Trophoblast cell (in vitro differentiated cells and primary cell): ENCODE measurements around the gene CCDC9.

Experiments
- DNase-seq, 2 donors: peaks; one replicate each; pipeline ENCODE4 v3.0.0-alpha.2; 2016
- H2AFZ ChIP-seq: 2 replicates; pipeline ENCODE4 v1.6.1; 2013; ENCODE audit warnings: low read length, moderate library complexity, mild to moderate bottlenecking; ENCODE audit not compliant: insufficient read depth, poor library complexity
- H2AK5ac ChIP-seq: 2 replicates; pipeline ENCODE4 v1.6.1; 2013; ENCODE audit warnings: mild to moderate bottlenecking, low read length
- H2BK120ac ChIP-seq: 2 replicates; pipeline ENCODE4 v1.6.1; 2013; ENCODE audit warnings: low read length, mild to moderate bottlenecking, moderate library complexity; ENCODE audit not compliant: insufficient read depth, poor library complexity
- H2BK12ac ChIP-seq: 2 replicates; pipeline ENCODE4 v1.6.1; 2013; ENCODE audit warnings: mild to moderate bottlenecking, low read length, moderate library complexity
- H2BK5ac ChIP-seq: 2 replicates; pipeline ENCODE4 v1.6.1; 2013; ENCODE audit warnings: low read length, low read depth, moderate library complexity, mild to moderate bottlenecking; ENCODE audit not compliant: poor library complexity
- H3K14ac ChIP-seq: 2 replicates; pipeline ENCODE4 v1.6.1; 2013; ENCODE audit warnings: mild to moderate bottlenecking, low read length
- H3K18ac ChIP-seq: 2 replicates; pipeline ENCODE4 v1.6.1; 2013; ENCODE audit warnings: mild to moderate bottlenecking, low read length
- H3K23ac ChIP-seq: 2 replicates; pipeline ENCODE4 v1.6.1; 2013; ENCODE audit warnings: low read length
- H3K27ac ChIP-seq: 2 replicates; pipeline ENCODE4 v1.5.1; 2013; ENCODE audit warnings: low read depth, mild to moderate bottlenecking, inconsistent platforms, low read length, moderate library complexity
- H3K27me3 ChIP-seq: 2 replicates; pipeline ENCODE4 v1.6.1; 2013; ENCODE audit warnings: inconsistent platforms, mild to moderate bottlenecking, low read length, moderate library complexity; ENCODE audit not compliant: insufficient read depth
- H3K36me3 ChIP-seq, 2 experiments: 1 replicate in 1 of 2; 2 replicates in 1 of 2; pipeline ENCODE4 v1.6.1; 2013; ENCODE audit warnings: low read length in 2 of 2, mild to moderate bottlenecking in 2 of 2, moderate library complexity in 1 of 2; ENCODE audit not compliant: insufficient read depth in 2 of 2, control insufficient read depth in 1 of 2
- H3K4ac ChIP-seq: 2 replicates; pipeline ENCODE4 v1.6.1; 2013; ENCODE audit warnings: low read depth, mild to moderate bottlenecking, low read length, moderate library complexity
- H3K4me1 ChIP-seq, 2 experiments: 1 replicate in 1 of 2; 2 replicates in 1 of 2; pipeline ENCODE4 v1.6.1; 2013; ENCODE audit warnings: low read length in 2 of 2, mild to moderate bottlenecking in 2 of 2, moderate library complexity in 1 of 2; ENCODE audit not compliant: insufficient read depth in 2 of 2, control insufficient read depth in 1 of 2
- H3K4me2 ChIP-seq: 2 replicates; pipeline ENCODE4 v1.6.1; 2013; ENCODE audit warnings: inconsistent platforms, mild to moderate bottlenecking, low read length, moderate library complexity
- H3K4me3 ChIP-seq: 2 replicates; pipeline ENCODE4 v1.5.1; 2013; ENCODE audit warnings: mild to moderate bottlenecking, low read depth, low read length, inconsistent platforms
- H3K79me1 ChIP-seq: one replicate; pipeline ENCODE4 v1.6.1; 2013; ENCODE audit warnings: low read length
- H3K79me2 ChIP-seq: 2 replicates; pipeline ENCODE4 v1.6.1; 2013; ENCODE audit warnings: low read length, mild to moderate bottlenecking; ENCODE audit not compliant: control insufficient read depth, insufficient read depth, poor library complexity
- H3K9ac ChIP-seq: 2 replicates; pipeline ENCODE4 v1.6.1; 2013; ENCODE audit warnings: mild to moderate bottlenecking, low read length
- H3K9me3 ChIP-seq: 2 replicates; pipeline ENCODE4 v1.6.1; 2013; ENCODE audit warnings: low read depth, mild to moderate bottlenecking, control low read depth, inconsistent platforms, low read length; ENCODE audit not compliant: insufficient read depth
- H4K12ac ChIP-seq: 2 replicates; pipeline ENCODE4 v1.6.1; 2013; ENCODE audit warnings: low read depth, mild to moderate bottlenecking, low read length, moderate library complexity
- H4K8ac ChIP-seq: 2 replicates; pipeline ENCODE4 v1.6.1; 2013; ENCODE audit warnings: low read depth, mild to moderate bottlenecking, low read length, moderate library complexity
- H4K91ac ChIP-seq: one replicate; pipeline ENCODE4 v1.6.1; 2013; ENCODE audit warnings: low read depth, mild to moderate bottlenecking, low read length, moderate library complexity
- WGBS: extraction: QIAGEN DNeasy Blood & Tissue Kit; methylation state at CpG from one replicate; pipeline ENCODE4 v1.1.7; 2013; ENCODE audit warnings: missing lambda C conversion rate; ENCODE audit not compliant: insufficient read length, insufficient coverage; ENCODE audit errors: extremely low coverage; 5-methylcytosine and 5-hydroxymethylcytosine counted together

CCDC9 gene

DNA sequence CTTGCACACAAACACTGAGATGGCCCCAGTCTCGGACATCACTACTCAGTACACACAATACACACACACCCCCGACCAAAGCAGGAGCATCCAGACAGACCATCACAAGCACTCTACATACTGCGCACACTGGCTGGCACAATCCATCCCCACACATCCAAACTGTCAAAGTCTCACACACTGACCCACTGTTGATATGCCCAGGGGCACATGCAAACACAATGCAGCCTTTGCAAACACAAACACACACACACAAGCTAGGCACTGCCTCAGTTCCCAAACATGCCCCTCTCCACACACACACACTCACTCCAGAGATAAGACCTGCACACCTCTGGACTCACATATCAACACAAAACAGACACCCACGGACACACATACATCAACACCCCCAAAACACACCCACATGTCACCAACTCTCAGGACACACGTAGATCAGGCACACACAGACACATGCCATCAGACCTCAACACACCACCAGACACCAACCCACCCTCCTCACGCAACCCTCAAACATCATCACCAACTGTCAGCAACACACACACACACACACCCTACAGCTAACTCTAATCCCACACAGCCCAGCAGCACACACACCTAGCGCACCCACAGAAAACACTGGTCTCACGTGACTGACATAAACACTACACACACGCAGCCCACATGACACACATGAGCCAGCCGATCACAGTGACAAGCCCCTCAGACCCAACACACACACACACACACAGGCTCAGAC lies 27.2 kb upstream of the CCDC9 start:
- Histone ChIP-seq H3K27me3 (no peaks in the 10 kb centered on the region), H4K91ac (peak overlapping the region; percentile 96), H3K14ac (peak overlapping the region; percentile 94), H3K23ac (peak overlapping the region; percentile 12), H2AFZ (peak overlapping the region; percentile 27), H3K4me2 (peak overlapping the region; percentile 85), H3K4me1 (peaks cover 29 to 46% of the 10 kb centered on the region in 2 experiments), H2BK5ac (peak overlapping the region; percentile 95), H3K27ac (peak overlapping the region; percentile 98), H2BK12ac (peak overlapping the region; percentile 64), H3K36me3 (peaks cover 0 to 4% of the 10 kb centered on the region in 2 experiments), H2AK5ac (peak overlapping the region; percentile 31), H3K79me1 (peaks cover 51% of the 10 kb centered on the region), H3K18ac (peak overlapping the region; percentile 96), H3K9me3 (no peaks in the 10 kb centered on the region), H2BK120ac (peak overlapping the region; percentile 84), H4K12ac (no peak overlapping the region), H4K8ac (no peak overlapping the region), H3K9ac (peak overlapping the region; percentile 50), H3K4me3 (peak overlapping the region; percentile 98), H3K79me2 (peaks cover 23% of the 10 kb centered on the region), H3K4ac (peak overlapping the region; percentile 8)
- no peak for DNase-seq
- WGBS, result 100% methylated on average over 1 of the region's 10 CpGs

DNA sequence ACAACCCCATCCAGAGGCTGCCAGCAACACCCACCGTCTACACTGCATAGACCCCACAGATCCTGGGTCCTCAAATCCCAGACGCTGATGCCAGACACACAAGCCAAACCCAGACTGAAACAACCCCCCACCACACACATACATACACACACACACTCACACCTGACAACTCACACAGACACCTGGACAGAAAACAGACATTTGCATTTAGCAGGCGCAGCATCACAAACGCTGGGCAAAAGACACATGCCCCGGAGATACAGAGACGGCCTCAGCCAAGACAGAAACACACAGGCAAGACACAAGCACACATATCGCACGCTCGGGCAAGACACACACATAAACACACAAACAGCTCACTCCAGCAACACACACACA lies 26.7 kb upstream of the CCDC9 start:
- H3K4me1 ChIP-seq, result peaks cover 29 to 46% of the 10 kb centered on the region in 2 experiments
- H3K23ac ChIP-seq, result peak overlapping the region; percentile 90
- H2BK12ac ChIP-seq, result peak overlapping the region; percentile 66
- H3K18ac ChIP-seq, result peak overlapping the region; percentile 96
- peak overlapping the region; percentile 54 for H2BK5ac ChIP-seq
- H4K8ac ChIP-seq, result peak overlapping the region; percentile 36
- H3K27me3 ChIP-seq, result no peaks in the 10 kb centered on the region
- peak overlapping the region; percentile 79 for H4K91ac ChIP-seq
- peak overlapping the region; percentile 77 for H3K4ac ChIP-seq
- peaks cover 23% of the 10 kb centered on the region for H3K79me2 ChIP-seq
- peak overlapping the region; percentile 74 for H3K14ac ChIP-seq
- peak overlapping the region; percentile 50 for H2BK120ac ChIP-seq
- H3K27ac ChIP-seq, result peak overlapping the region; percentile 24
- peak overlapping the region; percentile 23 for H2AFZ ChIP-seq
- peak overlapping the region; percentile 89 for H3K9ac ChIP-seq
- H3K4me3 ChIP-seq, result peak overlapping the region; percentile 98
- DNase-seq, result peak in 1 of 2 donors; percentile 28
- peaks cover 0 to 4% of the 10 kb centered on the region in 2 experiments for H3K36me3 ChIP-seq
- H3K4me2 ChIP-seq, result peak overlapping the region; percentile 85
- H3K9me3 ChIP-seq, result no peaks in the 10 kb centered on the region
- H4K12ac ChIP-seq, result peak overlapping the region; percentile 81
- H2AK5ac ChIP-seq, result peak overlapping the region; percentile 76
- H3K79me1 ChIP-seq, result peaks cover 51% of the 10 kb centered on the region
- no CpG with 5 or more reads among the region's 9 CpGs for WGBS

DNA sequence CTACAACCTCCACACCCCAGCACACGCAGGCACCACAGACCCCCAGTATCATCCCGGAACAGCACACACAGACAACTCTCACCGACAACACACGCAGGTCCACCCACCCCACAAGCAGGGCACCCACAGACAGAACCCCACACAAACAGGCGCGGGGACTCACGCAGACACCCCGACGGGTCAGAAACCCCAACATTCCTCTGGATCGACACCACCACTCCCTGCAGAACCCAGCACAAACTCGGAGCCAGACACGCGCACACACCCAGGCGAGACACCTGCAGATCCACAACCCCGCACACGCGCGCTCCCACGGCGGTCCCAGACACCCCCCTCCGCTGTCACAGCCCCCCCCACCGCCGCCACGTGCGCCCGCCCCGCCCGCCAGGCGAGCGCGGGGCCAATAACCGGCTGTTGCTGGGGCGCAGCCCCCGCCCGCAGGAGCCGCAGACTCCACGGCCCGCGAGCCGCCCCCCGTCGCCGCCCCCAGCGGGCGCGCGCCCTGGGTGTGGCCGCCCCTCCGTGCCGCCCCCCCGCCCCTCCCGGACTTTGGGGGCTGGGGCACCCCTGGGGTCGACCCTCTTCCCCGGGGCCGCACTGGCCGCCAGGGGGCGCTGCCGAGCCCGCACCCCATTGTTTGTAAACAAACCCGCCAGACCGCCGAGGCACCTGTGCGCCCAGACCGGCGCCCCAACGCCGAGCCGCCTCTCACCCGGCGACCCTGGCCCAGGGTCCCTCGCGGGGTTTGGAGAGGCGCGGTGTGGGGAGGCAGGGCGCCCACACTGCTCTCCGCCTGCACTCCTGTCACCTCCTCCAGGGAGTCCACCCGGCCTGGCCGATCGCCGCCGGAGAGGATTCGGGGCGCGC lies 26.0 kb upstream of the CCDC9 start:
- H3K18ac ChIP-seq, result peak overlapping the region; percentile 88
- H2BK5ac ChIP-seq, result peak overlapping the region; percentile 64
- peak overlapping the region; percentile 79 for H4K91ac ChIP-seq
- H3K27ac ChIP-seq, result peak overlapping the region; percentile 29
- H3K4me3 ChIP-seq, result peak overlapping the region; percentile 98
- H3K36me3 ChIP-seq, result peaks cover 0 to 2% of the 10 kb centered on the region in 2 experiments
- DNase-seq, result no peak
- peak overlapping the region; percentile 90 for H3K23ac ChIP-seq
- peak overlapping the region; percentile 23 for H2AFZ ChIP-seq
- H3K4me2 ChIP-seq, result peak overlapping the region; percentile 85
- peak overlapping the region; percentile 75 for H3K14ac ChIP-seq
- H3K79me2 ChIP-seq, result peaks cover 23% of the 10 kb centered on the region
- H3K9me3 ChIP-seq, result no peaks in the 10 kb centered on the region
- peaks cover 51% of the 10 kb centered on the region for H3K79me1 ChIP-seq
- peak overlapping the region; percentile 81 for H4K12ac ChIP-seq
- no peaks in the 10 kb centered on the region for H3K27me3 ChIP-seq
- peak overlapping the region; percentile 89 for H3K9ac ChIP-seq
- WGBS, result no CpG with 5 or more reads among the region's 84 CpGs
- H2BK12ac ChIP-seq, result peak overlapping the region; percentile 66
- peak overlapping the region; percentile 83 for H3K4ac ChIP-seq
- H4K8ac ChIP-seq, result peak overlapping the region; percentile 36
- peak overlapping the region; percentile 81 for H2AK5ac ChIP-seq
- H2BK120ac ChIP-seq, result peak overlapping the region; percentile 50
- H3K4me1 ChIP-seq, result peaks cover 29 to 46% of the 10 kb centered on the region in 2 experiments

DNA sequence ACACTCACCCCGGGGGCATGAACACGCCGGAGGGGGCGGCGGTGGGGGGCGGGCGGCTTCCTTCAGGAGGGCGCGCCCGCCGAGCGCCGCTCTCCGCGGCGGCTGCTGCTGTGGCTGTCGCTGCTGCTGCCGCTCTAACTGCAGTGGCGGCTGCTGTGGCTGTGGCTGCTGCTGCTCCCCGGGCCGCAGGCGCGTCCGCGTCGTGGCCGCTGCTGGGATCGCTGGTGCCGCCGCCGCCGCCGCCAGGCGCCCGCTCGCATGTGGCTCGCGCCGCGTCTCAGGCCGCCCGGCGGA lies 25.5 kb upstream of the CCDC9 start, which contains the start of gene BBC3:
TSS of gene BBC3 (minus strand) at position 279 of the 294 bp plus-strand sequence. CDS start 2,768 bp downstream, outside the sequence.
- H3K18ac ChIP-seq, result peak within 1 kb of the TSS; percentile 88
- H3K4me2 ChIP-seq, result peak within 1 kb of the TSS; percentile 85
- H2BK120ac ChIP-seq, result peak within 1 kb of the TSS; percentile 98
- peak within 1 kb of the TSS; percentile 74 for H2BK12ac ChIP-seq
- peak within 1 kb of the TSS; percentile 46 for H2AFZ ChIP-seq
- peak within 1 kb of the TSS; percentile 92 for H3K14ac ChIP-seq
- H3K9me3 ChIP-seq, result no peaks in the 10 kb centered on the region
- H3K9ac ChIP-seq, result peak within 1 kb of the TSS; percentile 89
- peak within 1 kb of the TSS; percentile 89 for H3K27ac ChIP-seq
- H4K91ac ChIP-seq, result peak within 1 kb of the TSS; percentile 91
- H2BK5ac ChIP-seq, result peak within 1 kb of the TSS; percentile 75
- peak within 1 kb of the TSS; percentile 81 for H4K12ac ChIP-seq
- no peaks in the 10 kb centered on the region for H3K27me3 ChIP-seq
- H3K79me2 ChIP-seq, result peaks cover 23% of the 10 kb centered on the region
- H2AK5ac ChIP-seq, result peak within 1 kb of the TSS; percentile 97
- no peaks in the 10 kb centered on the region for H3K36me3 ChIP-seq
- H4K8ac ChIP-seq, result peak within 1 kb of the TSS; percentile 62
- peaks cover 51% of the 10 kb centered on the region for H3K79me1 ChIP-seq
- DNase-seq, result peak in 1 of 2 donors; percentile 77
- no CpG with 5 or more reads among the region's 43 CpGs for WGBS
- peaks cover 29 to 43% of the 10 kb centered on the region in 2 experiments for H3K4me1 ChIP-seq
- peak within 1 kb of the TSS; percentile 90 for H3K23ac ChIP-seq
- peak within 1 kb of the TSS; percentile 98 for H3K4me3 ChIP-seq
- H3K4ac ChIP-seq, result peak within 1 kb of the TSS; percentile 92
